ENCODE measurements around the gene MAP1S. TPM values are rescaled to one million over a fixed set of nuclear protein-coding genes. Genes with fewer than 3 reads are reported as not detected.

Gene MAP1S
- total RNA-seq, 1 experiment from 2014 or later: 47.1 TPM

GRCh38 chr19:17737690-17738153 lies 18.4 kb downstream of the MAP1S start:
- H3K27me3 Mint-ChIP-seq (ENCODE audit: insufficient read depth, unreplicated experiment): no peaks in the 10 kb centered on the region
- no peaks in the 10 kb centered on the region for H3K9me3 Mint-ChIP-seq (ENCODE audit: unreplicated experiment)
- peaks cover 31% of the 10 kb centered on the region for H3K36me3 Mint-ChIP-seq (ENCODE audit: insufficient read depth, unreplicated experiment)
- CTCF ChIA-PET: interaction anchor here (1.6 kb wide), 1 partner anchor 29 kb away, joined by 4 read pairs; no protein-coding TSS in a partner anchor
- no peak for DNase-seq (ENCODE audit: unreplicated experiment)
- intact Hi-C loops (cut with micrococcal nuclease): no loop called here
- no peak overlapping the region for H3K27ac Mint-ChIP-seq (ENCODE audit: low read depth, unreplicated experiment)
- no TSS peak for BruUV-seq (replicated peaks)
- no peaks in the 10 kb centered on the region for H3K4me1 Mint-ChIP-seq (ENCODE audit: insufficient read depth, unreplicated experiment)
- TF ChIP-seq CTCF (IDR thresholded peaks at IDR 0.05; ENCODE audit: unreplicated experiment): no peak
- POLR2A ChIA-PET: no interaction called here
- H3K4me3 Mint-ChIP-seq (ENCODE audit: unreplicated experiment): no peak overlapping the region

- ChIA-PET POLR2A (interaction anchor here (0.6 kb wide), 1 partner anchor 30 kb away, joined by 3 read pairs; no protein-coding TSS in a partner anchor), CTCF (no interaction called here)
- H3K27ac Mint-ChIP-seq (ENCODE audit: low read depth, unreplicated experiment): no peak overlapping the region
- no peaks in the 10 kb centered on the region for H3K4me1 Mint-ChIP-seq (ENCODE audit: insufficient read depth, unreplicated experiment)
- intact Hi-C loops (cut with micrococcal nuclease): no loop called here
- H3K9me3 Mint-ChIP-seq (ENCODE audit: unreplicated experiment): no peaks in the 10 kb centered on the region
- H3K27me3 Mint-ChIP-seq (ENCODE audit: insufficient read depth, unreplicated experiment): no peaks in the 10 kb centered on the region
- no peak for DNase-seq (ENCODE audit: unreplicated experiment)
- BruUV-seq (replicated peaks): no TSS peak
- no peak for TF ChIP-seq CTCF (IDR thresholded peaks at IDR 0.05; ENCODE audit: unreplicated experiment)
- peaks cover 21% of the 10 kb centered on the region for H3K36me3 Mint-ChIP-seq (ENCODE audit: insufficient read depth, unreplicated experiment)
- H3K4me3 Mint-ChIP-seq (ENCODE audit: unreplicated experiment): no peak overlapping the region
Observed at GRCh38 chr19:17739121-17739875, 20.0 kb downstream of the MAP1S start.

- intact Hi-C loops (cut with micrococcal nuclease): no loop called here
- no peak for TF ChIP-seq CTCF (IDR thresholded peaks at IDR 0.05; ENCODE audit: unreplicated experiment)
- no peaks in the 10 kb centered on the region for H3K4me1 Mint-ChIP-seq (ENCODE audit: insufficient read depth, unreplicated experiment)
- ChIA-PET CTCF (interaction anchor here (0.5 to 2.6 kb wide), 5 partner anchors 9 to 161 kb away, joined by 3 to 10 read pairs (median 3); no protein-coding TSS in a partner anchor), POLR2A (interaction anchor here (0.6 to 1.4 kb wide), 3 partner anchors 11 to 428 kb away, joined by 3 to 9 read pairs (median 5); partner anchors contain the start of gene FCHO1)
- DNase-seq (ENCODE audit: unreplicated experiment): no peak
- H3K9me3 Mint-ChIP-seq (ENCODE audit: unreplicated experiment): no peaks in the 10 kb centered on the region
- H3K27me3 Mint-ChIP-seq (ENCODE audit: insufficient read depth, unreplicated experiment): no peaks in the 10 kb centered on the region
- no peak overlapping the region for H3K27ac Mint-ChIP-seq (ENCODE audit: low read depth, unreplicated experiment)
- no peak overlapping the region for H3K4me3 Mint-ChIP-seq (ENCODE audit: unreplicated experiment)
- no TSS peak for BruUV-seq (replicated peaks)
- H3K36me3 Mint-ChIP-seq (ENCODE audit: insufficient read depth, unreplicated experiment): peaks cover 7% of the 10 kb centered on the region
Observed at GRCh38 chr19:17741456-17741855, 22.2 kb downstream of the MAP1S start.

- TF ChIP-seq CTCF (IDR thresholded peaks at IDR 0.05; ENCODE audit: unreplicated experiment): no peak
- Mint-ChIP-seq H3K36me3 (ENCODE audit: insufficient read depth, unreplicated experiment) (no peaks in the 10 kb centered on the region), H3K4me1 (ENCODE audit: insufficient read depth, unreplicated experiment) (no peaks in the 10 kb centered on the region), H3K9me3 (ENCODE audit: unreplicated experiment) (no peaks in the 10 kb centered on the region), H3K27ac (ENCODE audit: low read depth, unreplicated experiment) (no peak overlapping the region), H3K27me3 (ENCODE audit: insufficient read depth, unreplicated experiment) (no peaks in the 10 kb centered on the region), H3K4me3 (ENCODE audit: unreplicated experiment) (no peak overlapping the region)
- no peak for DNase-seq (ENCODE audit: unreplicated experiment)
- POLR2A ChIA-PET: no interaction called here
- CTCF ChIA-PET: interaction anchor here (0.6 kb wide), 1 partner anchor 355 kb away, joined by 3 read pairs; no protein-coding TSS in a partner anchor
- BruUV-seq (replicated peaks): no TSS peak
- intact Hi-C loops (cut with micrococcal nuclease): no loop called here
Observed at GRCh38 chr19:17743874-17744580, 24.7 kb downstream of the MAP1S start.

Data from MCF 10A (cell line).